Muscle of leg (tissue), 11 donors: ENCODE measurements around the gene TRAK1. TPM values are rescaled to one million over a fixed set of nuclear protein-coding genes. Genes with fewer than 3 reads are reported as not detected.
A peak's percentile ranks its signal among the peaks of the same experiment; 100 is the strongest.

Experiments used
- DNase-seq: peaks from one replicate; pipeline ENCODE4 v3.0.0; 2013
- H3K27ac ChIP-seq: one replicate; pipeline ENCODE4 v1.5.1; 2013; ENCODE audit warnings: mild to moderate bottlenecking, low read length, control low read depth
- H3K27me3 ChIP-seq: one replicate; pipeline ENCODE4 v1.6.1; 2013; ENCODE audit warnings: low read length; ENCODE audit not compliant: control insufficient read depth, insufficient read depth
- H3K36me3 ChIP-seq: one replicate; pipeline ENCODE4 v1.6.1; 2013; ENCODE audit warnings: low read length; ENCODE audit not compliant: control insufficient read depth, insufficient read depth
- H3K4me1 ChIP-seq: one replicate; pipeline ENCODE4 v1.6.1; 2013; ENCODE audit warnings: low read length; ENCODE audit not compliant: control insufficient read depth, insufficient read depth
- H3K4me3 ChIP-seq: one replicate; pipeline ENCODE4 v1.5.1; 2013; ENCODE audit warnings: low read length, control low read depth
- H3K9me3 ChIP-seq: replicated peaks from 2 replicates; pipeline ENCODE4 v1.6.1; 2013; ENCODE audit warnings: low read depth, low read length; ENCODE audit not compliant: control insufficient read depth
- WGBS: methylation state at CpG from one replicate; pipeline ENCODE4 v1.1.5; 2013; ENCODE audit warnings: missing lambda C conversion rate; ENCODE audit not compliant: insufficient coverage; 5-methylcytosine and 5-hydroxymethylcytosine counted together
- polyA plus RNA-seq, 8 donors: library from polyadenylated mRNA; unstranded; fragments of 120-200 nt; gene quantifications; one replicate each; pipeline versions ENCODE4 v1.2.1 to v1.2.3, GENCODE V29; 2013; ENCODE audit warnings: inconsistent platforms in 1 of 8, low replicate concordance in 1 of 8; ENCODE audit not compliant: insufficient read length in 8 of 8, insufficient read depth in 1 of 8
- total RNA-seq: library from RNA; stranded (reverse); fragments of 120-200 nt; gene quantifications from one replicate; pipeline ENCODE4 v1.2.4, GENCODE V29; 2013

TRAK1 gene
- total and polyA plus RNA-seq, 9 donors = 62.6 to 117 (median 84.2) TPM

GRCh38 chr3:42230860-42231259 is 139.7 kb downstream of the TRAK1 start:
- H3K4me3 ChIP-seq = no peak overlapping the region
- DNase-seq = no peak
- peaks cover 4% of the 10 kb centered on the region for H3K36me3 ChIP-seq
- peaks cover 2% of the 10 kb centered on the region for H3K27me3 ChIP-seq
- H3K4me1 ChIP-seq = peaks cover 3% of the 10 kb centered on the region
- 88% methylated on average over 5 of the region's 5 CpGs for WGBS
- no peak overlapping the region for H3K27ac ChIP-seq
- no peaks in the 10 kb centered on the region for H3K9me3 ChIP-seq

- Histone ChIP-seq H3K9me3 (peaks cover 2% of the 10 kb centered on the region), H3K27me3 (peaks cover 2% of the 10 kb centered on the region), H3K4me3 (no peak overlapping the region), H3K36me3 (no peaks in the 10 kb centered on the region), H3K4me1 (no peaks in the 10 kb centered on the region), H3K27ac (no peak overlapping the region)
- no peak for DNase-seq
Observed at GRCh38 chr3:42235532-42235931, 144.4 kb downstream of the TRAK1 start.

DNA sequence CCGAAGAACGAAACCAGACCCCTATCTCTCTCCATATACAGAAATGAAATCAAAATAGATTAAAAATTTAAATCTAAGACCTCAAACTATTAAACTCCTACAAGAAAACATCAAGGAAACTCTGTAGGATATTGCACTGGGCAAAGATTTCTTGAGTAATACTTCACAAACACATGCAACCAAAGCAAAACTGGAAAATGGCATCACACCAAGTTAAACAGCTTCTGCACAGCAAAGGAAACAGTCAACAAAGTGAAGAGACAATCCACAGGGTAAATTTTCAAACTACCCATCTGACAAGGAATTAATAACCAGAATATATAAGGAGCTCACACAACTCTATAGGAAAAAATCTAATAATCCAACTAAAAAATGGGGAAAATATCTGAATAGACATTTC is 145.5 kb downstream of the TRAK1 start:
- Histone ChIP-seq H3K9me3 (peaks cover 2% of the 10 kb centered on the region), H3K36me3 (no peaks in the 10 kb centered on the region), H3K4me3 (no peak overlapping the region), H3K4me1 (no peaks in the 10 kb centered on the region), H3K27ac (no peak overlapping the region), H3K27me3 (peaks cover 2% of the 10 kb centered on the region)
- no peak for DNase-seq
- no CpG with 5 or more reads among the region's 2 CpGs for WGBS

- H3K4me3 ChIP-seq = no peak overlapping the region
- H3K4me1 ChIP-seq = no peaks in the 10 kb centered on the region
- peaks cover 5% of the 10 kb centered on the region for H3K27me3 ChIP-seq
- no peaks in the 10 kb centered on the region for H3K9me3 ChIP-seq
- no peak for DNase-seq
- no peaks in the 10 kb centered on the region for H3K36me3 ChIP-seq
- WGBS = no CpG with 5 or more reads among the region's 1 CpG
- H3K27ac ChIP-seq = no peak overlapping the region
Observed at GRCh38 chr3:42246091-42246490, 154.9 kb downstream of the TRAK1 start.

DNA sequence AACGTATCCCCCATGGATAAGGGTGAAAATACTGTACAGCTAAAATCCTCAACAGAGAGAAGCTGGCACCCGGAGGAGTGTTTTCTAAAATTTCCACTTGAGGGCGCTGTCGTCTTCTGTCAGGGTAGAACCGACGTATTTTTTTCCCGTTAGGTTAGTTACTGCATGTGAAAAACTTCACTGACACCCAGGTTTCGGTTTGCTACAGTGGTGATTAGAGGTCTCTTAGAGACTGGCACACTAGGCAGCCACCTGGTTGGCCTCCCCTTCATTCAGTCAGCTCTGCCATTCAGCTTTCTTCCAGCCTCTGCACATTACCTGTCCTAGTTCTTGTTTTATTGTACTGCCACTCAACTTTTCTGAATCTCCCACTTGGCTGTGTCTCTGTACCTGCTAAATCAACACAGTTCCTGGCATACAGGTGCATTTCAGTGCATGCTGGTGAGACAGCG is 156.4 kb downstream of the TRAK1 start:
- no peak overlapping the region for H3K4me3 ChIP-seq
- peak; percentile 71 for DNase-seq
- WGBS = 12% methylated on average over 8 of the region's 9 CpGs
- no peaks in the 10 kb centered on the region for H3K9me3 ChIP-seq
- H3K27me3 ChIP-seq = peaks cover 5% of the 10 kb centered on the region
- H3K36me3 ChIP-seq = no peaks in the 10 kb centered on the region
- no peaks in the 10 kb centered on the region for H3K4me1 ChIP-seq
- no peak overlapping the region for H3K27ac ChIP-seq

DNA sequence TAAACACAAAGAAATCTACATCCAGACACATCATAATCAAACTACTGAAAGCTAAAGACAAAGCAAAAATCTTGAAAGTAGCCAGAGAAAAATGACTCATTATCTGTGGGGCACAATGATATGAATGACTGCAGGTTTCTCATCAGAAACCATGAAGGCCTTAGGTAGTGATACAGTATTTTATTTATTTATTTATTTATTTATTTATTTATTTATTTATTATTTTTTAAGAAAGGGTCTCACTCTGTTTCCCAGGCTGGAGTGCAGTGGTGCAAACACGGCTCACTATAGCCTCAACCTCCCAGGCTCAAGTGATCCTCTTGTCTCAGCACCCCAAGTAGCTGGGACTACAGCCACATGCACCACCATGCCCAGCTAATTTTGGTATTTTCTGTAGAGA is 159.6 kb downstream of the TRAK1 start:
- peaks cover 10% of the 10 kb centered on the region for H3K27me3 ChIP-seq
- no peaks in the 10 kb centered on the region for H3K4me1 ChIP-seq
- no peak overlapping the region for H3K27ac ChIP-seq
- no peak for DNase-seq
- WGBS = no CpG with 5 or more reads among the region's 1 CpG
- H3K36me3 ChIP-seq = no peaks in the 10 kb centered on the region
- no peaks in the 10 kb centered on the region for H3K9me3 ChIP-seq
- H3K4me3 ChIP-seq = no peak overlapping the region

- no peaks in the 10 kb centered on the region for H3K4me1 ChIP-seq
- H3K27ac ChIP-seq = no peak overlapping the region
- no peaks in the 10 kb centered on the region for H3K36me3 ChIP-seq
- no peak overlapping the region for H3K4me3 ChIP-seq
- DNase-seq = no peak
- peaks cover 7% of the 10 kb centered on the region for H3K27me3 ChIP-seq
- 24% methylated on average over 3 of the region's 3 CpGs for WGBS
- H3K9me3 ChIP-seq = no peaks in the 10 kb centered on the region
Observed at GRCh38 chr3:42254566-42254965, 163.4 kb downstream of the TRAK1 start.

DNA sequence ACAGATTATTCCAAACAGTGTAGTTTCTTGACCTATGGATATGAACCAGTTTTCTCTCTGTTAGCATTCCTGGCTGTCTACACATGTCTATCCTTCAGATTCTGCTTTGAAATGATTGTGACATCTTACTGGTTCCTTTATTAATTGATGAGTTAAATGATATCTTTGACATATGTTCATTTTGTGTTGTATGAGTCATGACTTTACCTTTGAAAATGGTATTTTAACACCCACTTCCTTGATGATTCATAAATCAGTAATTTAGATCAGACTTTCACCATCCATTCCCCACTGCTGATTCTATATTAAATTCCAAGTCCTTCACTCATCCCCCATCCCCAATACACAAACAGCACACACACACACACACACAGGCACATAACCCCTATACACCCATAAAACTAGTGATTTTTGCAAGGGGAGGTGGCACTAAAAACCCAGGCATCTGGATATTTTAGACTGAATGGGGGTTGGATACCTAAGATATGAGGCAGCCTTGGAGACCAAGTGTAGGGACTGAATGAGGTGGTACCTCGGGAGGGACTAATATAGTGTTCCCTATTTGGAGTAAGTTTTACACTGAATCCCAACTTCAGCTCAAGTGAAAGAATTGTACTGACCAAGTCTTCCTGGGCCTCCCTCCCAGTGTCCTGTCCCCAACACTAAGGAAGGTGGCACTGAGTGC is 165.1 kb downstream of the TRAK1 start:
- no peaks in the 10 kb centered on the region for H3K9me3 ChIP-seq
- no peak overlapping the region for H3K27ac ChIP-seq
- H3K4me3 ChIP-seq = no peak overlapping the region
- H3K4me1 ChIP-seq = no peaks in the 10 kb centered on the region
- no peaks in the 10 kb centered on the region for H3K36me3 ChIP-seq
- no CpG with 5 or more reads among the region's 1 CpG for WGBS
- DNase-seq = no peak
- H3K27me3 ChIP-seq = peaks cover 18% of the 10 kb centered on the region

- Histone ChIP-seq H3K4me1 (peaks cover 2% of the 10 kb centered on the region), H3K36me3 (no peaks in the 10 kb centered on the region), H3K27me3 (peaks cover 25% of the 10 kb centered on the region), H3K9me3 (no peaks in the 10 kb centered on the region), H3K27ac (no peak overlapping the region), H3K4me3 (no peak overlapping the region)
- 62% methylated on average over 5 of the region's 7 CpGs for WGBS
- DNase-seq = no peak
Observed at GRCh38 chr3:42257007-42257406, 165.8 kb downstream of the TRAK1 start.

DNA sequence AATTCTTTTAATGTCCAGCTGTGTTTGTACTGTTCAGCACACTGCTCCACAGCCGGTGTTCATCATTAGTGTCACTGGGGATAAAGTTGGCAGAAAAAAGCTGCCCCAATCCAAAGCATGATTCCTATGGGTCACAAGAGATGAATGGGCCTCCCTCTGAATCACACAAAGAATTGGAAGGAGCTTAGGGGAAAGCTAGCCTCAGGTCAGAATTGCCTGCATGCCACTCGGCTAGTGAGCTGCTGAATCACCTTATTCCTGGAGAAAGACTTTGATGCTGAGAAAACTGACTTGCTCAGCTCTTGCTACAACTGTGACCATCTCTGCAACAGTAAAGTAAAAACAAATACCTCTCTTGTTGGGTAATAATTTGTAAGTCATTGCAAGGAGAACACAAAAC is 171.4 kb downstream of the TRAK1 start:
- Histone ChIP-seq H3K4me1 (peaks cover 23% of the 10 kb centered on the region), H3K4me3 (no peak overlapping the region), H3K27me3 (peaks cover 67% of the 10 kb centered on the region), H3K27ac (no peak overlapping the region), H3K9me3 (no peaks in the 10 kb centered on the region), H3K36me3 (no peaks in the 10 kb centered on the region)
- DNase-seq = peak; percentile 31
- 17% methylated on average over 1 of the region's 2 CpGs for WGBS
